MM.1S (cell line): ENCODE measurements around the gene TUBGCP6.

Experiments used
- CTCF ChIP-seq: fragments of 300-600 bp; sonication (generic); IDR thresholded peaks from 2 replicates; pipeline ENCODE4 v1.5.1; 2016; ENCODE audit warnings: antibody characterized with exemption, low read length, mixed read lengths
- EZH2 ChIP-seq: fragments of 300-600 bp; sonication (generic); optimal IDR thresholded peaks from 2 replicates; pipeline ENCODE3; 2017; ENCODE audit warnings: low read depth, mild to moderate bottlenecking, antibody characterized with exemption, low read length, mixed read lengths
- EZH2phosphoT487 ChIP-seq: fragments of 300-600 bp; sonication (generic); IDR thresholded peaks from 2 replicates; pipeline ENCODE4 v1.6.1; 2018; ENCODE audit warnings: antibody characterized with exemption, low read length

DNA sequence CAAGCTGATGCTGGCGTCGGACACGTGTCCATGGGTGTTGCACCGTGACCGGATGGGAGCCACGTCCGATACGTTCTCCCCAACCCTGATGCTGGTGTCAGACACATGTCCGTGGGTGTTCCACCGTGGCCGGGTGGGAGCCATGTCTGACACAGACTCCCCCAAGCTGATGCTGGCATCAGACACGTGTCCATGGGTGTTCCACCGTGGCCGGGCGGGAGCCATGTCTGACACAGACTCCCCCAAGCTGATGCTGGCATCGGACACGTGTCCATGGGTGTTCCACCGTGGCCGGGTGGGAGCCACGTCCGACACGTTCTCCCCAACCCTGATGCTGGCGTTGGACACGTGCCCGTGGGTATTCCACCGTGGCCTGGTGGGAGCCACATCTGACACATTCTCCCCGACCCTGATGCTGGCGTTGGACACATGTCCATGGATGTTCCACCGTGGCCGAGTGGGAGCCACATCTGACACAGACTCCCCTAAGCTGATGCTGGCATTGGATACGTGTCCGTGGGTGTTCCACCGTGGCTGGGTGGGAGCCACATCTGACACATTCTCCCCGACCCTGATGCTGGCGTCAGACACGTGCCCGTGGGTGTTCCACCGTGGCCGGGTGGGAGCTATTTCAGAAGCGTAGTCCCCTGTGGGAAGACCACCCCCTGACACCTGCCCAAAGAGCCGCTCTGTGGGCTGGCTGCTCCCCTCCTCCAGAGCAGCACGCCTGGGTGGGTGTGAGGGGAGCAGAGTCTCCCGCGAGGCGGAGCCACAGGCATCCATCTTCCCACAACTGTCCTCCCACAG, 24.0 kb downstream of the TUBGCP6 start:
- TF ChIP-seq CTCF (no peak), EZH2 (no peak), EZH2phosphoT487 (no peak)
